ENCODE data around the gene TMEM184B.
A peak's percentile ranks its signal among the peaks of the same experiment; 100 is the strongest.

Gene TMEM184B

GRCh38 chr22:38305471-38306448 lies 33.0 kb upstream of the TMEM184B start:
- no peak for DNase-seq

GRCh38 chr22:38304526-38304925 lies 31.7 kb upstream of the TMEM184B start:
- DNase-seq = no peak

- no peak for DNase-seq
These were observed 31.2 kb upstream of the TMEM184B start for GRCh38 chr22:38303974-38304373.

- no peak for DNase-seq
These were observed 30.1 kb upstream of the TMEM184B start for GRCh38 chr22:38302906-38303305.

DNA sequence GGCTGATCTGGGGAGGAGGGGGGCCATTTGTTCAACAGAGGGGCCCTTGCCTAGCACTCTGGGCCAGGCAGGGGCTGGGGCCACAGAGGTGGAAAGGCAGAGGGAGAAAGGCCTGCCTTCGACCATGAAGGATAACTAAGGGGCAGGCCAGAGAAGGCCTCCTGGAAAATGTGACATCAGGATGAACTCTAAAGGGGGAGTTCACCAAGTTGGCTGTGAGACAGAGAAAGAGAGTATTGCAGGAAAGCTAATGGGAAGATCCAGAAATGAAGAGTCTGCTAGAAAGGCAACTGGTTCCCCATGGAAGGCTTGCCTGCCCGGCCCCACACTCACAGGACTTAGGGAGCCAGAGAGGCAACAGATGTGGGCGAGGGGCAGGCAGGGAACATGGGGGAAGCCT lies 28.1 kb upstream of the TMEM184B start:
- DNase-seq = no peak

- no peak for DNase-seq
These were observed 27.6 kb upstream of the TMEM184B start for GRCh38 chr22:38300197-38300945.

DNA sequence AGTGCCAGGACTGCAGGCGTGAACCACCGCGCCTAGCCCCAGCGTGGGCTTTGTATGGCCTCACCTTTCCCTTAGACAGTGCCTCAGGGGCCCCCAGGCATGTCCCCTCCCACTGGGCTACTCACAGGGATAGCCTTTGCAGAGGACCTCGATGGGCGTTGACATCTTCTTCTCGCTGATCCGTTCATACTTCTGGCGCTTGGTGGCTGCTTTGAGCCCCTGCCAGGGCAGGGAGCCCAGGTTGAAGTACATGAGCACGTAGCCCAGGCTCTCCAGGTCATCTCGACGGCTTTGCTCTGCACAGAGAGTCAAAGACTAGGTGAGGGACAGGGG lies 26.9 kb upstream of the TMEM184B start:
- no peak for DNase-seq

- peak; percentile 85 for DNase-seq
These were observed 25.6 kb upstream of the TMEM184B start for GRCh38 chr22:38298312-38299005.

- DNase-seq = no peak
These were observed 23.6 kb upstream of the TMEM184B start for GRCh38 chr22:38296372-38296771.

GRCh38 chr22:38295863-38296262 lies 23.1 kb upstream of the TMEM184B start:
- no peak for DNase-seq

- no peak for DNase-seq
These were observed 22.5 kb upstream of the TMEM184B start for GRCh38 chr22:38295339-38295738.

GRCh38 chr22:38294193-38294592 lies 21.4 kb upstream of the TMEM184B start:
- no peak for DNase-seq

DNA sequence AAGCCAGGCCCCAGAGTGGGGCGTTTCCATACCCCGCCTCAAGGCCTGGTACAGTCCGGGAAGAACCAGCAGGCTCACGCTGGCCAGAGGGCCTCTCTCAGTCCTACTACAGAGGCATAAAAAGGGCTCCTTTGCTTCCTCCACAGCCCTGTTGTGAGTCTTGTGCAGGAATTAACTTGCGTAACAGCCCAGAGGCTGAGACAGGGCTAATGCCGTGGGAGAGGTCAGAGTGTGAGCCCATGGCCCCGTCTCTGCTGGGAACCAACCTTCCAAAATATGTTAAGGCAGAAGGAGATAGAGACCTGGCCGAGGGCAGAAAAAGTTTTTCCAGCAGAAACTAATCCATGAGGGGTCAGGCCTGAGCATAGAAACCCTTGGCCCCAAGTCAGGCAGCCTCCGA lies 19.9 kb upstream of the TMEM184B start:
- DNase-seq = no peak

DNA sequence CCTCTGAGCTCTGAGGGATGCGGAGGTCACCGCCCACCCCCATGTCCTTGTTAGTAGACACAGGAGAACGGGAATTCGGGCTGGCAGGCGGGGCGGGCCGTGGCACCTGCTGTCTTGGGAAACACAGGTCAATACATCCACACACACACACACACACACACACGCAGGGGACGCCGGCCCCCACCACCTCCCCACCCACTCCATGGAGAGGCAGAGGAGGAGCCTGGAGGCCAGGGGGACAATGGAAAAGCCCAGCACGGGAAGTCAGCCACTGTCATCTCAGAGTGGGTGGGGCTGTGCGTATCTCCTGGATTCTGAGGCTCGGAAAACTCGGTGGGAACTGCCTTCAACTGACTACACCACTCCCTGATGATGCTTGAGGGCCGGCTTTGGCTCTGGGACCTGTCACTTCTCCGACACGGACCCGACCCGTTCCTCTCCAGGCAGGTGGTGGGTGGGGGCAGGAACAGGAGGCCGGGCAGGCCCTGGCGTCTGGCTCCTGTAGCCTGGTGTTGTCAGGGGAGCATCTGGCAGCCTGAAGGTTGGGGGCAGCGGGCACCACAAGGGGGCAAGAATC lies 18.5 kb upstream of the TMEM184B start:
- no peak for DNase-seq

DNA sequence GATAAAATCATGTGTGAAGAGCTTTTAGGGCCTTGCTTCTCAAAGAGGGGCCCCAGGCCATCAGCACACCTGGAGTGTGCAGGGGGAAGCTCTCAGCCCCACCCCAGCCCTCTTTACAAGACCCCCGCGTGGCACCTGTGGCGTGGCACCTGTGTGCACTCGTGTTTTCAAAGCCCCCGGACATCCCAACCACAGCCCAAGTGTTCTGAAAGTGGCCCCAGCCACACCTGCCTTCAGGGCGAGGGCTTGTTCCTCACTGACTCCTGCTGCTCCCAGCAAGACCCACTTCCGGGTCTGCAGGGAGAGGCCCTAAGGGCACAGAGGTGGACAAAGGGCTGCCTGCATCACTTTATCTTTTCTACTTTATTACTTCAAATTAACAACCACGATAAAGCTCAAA lies 17.5 kb upstream of the TMEM184B start:
- DNase-seq = no peak

- no peak for DNase-seq
These were observed 16.8 kb upstream of the TMEM184B start for GRCh38 chr22:38289583-38290082.

- no peak for DNase-seq
These were observed 14.3 kb upstream of the TMEM184B start for GRCh38 chr22:38286915-38287669.

- no peak for DNase-seq
These were observed 12.2 kb upstream of the TMEM184B start for GRCh38 chr22:38285018-38285417.

DNA sequence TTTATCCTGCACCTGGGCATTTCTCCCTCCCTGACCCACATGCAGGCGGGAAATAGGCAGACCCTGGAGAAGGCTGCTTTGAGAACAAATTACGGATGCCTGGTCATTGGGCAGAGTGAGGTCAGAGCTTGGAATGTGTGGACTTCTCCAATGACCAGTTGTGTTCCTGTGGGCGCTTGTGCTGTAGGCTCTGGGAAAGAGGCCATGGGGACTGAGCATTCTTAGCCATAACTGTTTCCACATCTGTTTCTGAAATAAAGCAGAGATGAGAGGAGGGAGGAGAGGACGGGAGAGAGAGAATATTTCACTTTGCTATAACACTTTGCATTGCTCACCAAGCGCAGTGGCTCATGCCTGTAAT lies 11.2 kb upstream of the TMEM184B start:
- DNase-seq = peak; percentile 27

DNA sequence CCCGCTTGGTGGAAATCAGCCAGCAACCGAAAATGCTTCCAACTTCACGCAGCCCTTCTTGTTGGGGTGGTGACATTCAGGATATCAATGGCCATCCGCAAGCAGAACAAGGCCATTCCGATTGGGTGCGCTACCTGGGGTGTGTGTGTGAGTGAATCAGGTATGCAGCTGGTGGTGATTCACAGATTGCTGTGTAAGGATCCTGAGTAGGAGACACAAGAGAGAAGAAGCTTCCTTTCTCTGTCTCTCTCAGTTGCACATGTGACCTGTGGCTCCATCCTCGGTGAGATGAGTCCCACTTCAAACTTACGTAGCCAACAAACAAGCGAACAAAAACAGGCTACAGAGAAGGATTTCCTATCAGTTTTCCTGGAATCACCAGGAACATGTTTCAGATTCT lies 9.6 kb upstream of the TMEM184B start:
- DNase-seq = no peak

- DNase-seq = no peak
These were observed 3.4 kb upstream of the TMEM184B start for GRCh38 chr22:38276166-38276565.

DNA sequence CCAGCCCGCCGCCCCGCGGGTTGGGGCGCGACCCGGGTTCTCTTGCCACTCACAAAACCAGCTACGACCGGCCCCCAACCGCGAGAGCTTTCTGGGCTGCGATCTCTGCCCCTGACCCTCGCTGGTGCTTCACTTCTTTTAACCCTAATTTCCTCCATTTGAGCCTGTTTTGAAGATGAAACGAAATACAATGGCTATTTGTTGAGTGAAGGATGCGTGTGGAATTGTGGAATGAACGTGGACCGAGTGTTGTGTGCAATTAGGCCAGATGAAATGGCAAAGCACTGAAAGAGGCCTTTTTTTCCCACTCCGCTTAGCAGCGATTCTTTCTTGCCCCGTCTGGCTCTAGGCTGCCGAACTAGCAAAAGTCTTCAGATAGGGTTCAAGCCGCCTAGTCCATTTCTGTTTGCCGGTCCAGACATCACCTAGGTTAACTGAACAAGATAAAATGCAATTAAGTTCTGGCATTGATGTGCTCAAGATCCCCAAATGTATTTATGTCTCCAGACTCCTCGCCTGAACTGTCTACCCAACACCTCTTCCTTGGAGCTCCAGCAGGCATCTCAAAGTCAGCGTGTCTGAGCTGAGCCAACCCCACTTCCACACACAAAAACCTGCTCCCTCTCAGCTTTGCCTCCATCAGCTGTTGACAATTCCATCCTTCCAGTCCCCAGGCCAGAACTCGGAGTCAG lies 471 bp upstream of the TMEM184B start:
- no peak for DNase-seq

Measured in HCEC 1CT (cell line).